Keratinocyte (primary cell): ENCODE results near the gene SLC7A14.

Experiments used
- CTCF ChIP-seq, 3 experiments: IDR thresholded peaks in 1 of 3; conservative IDR thresholded peaks in 1 of 3; optimal IDR thresholded peaks in 1 of 3; 2 replicates in 2 of 3; 3 replicates in 1 of 3; pipeline versions ENCODE3 to v1.5.1; 2011; ENCODE audit warnings: low read length in 3 of 3, mild to moderate bottlenecking in 3 of 3, moderate library complexity in 2 of 3, control low read depth in 1 of 3, inconsistent platforms in 1 of 3; ENCODE audit not compliant: insufficient read depth in 2 of 3; ENCODE audit errors: extremely low read depth in 1 of 3
- EZH2 ChIP-seq: IDR thresholded peaks from one replicate; pipeline ENCODE4 v1.6.1; 2012; ENCODE audit warnings: inconsistent platforms, mild to moderate bottlenecking, low read length, moderate library complexity

GRCh38 chr3:170594528-170594927 lies 8.7 kb upstream of the SLC7A14 start:
- TF ChIP-seq CTCF (optimal IDR thresholded peaks at IDR 0.05 in 1 of 3, IDR thresholded peaks at IDR 0.05 in 1 of 3, conservative IDR thresholded peaks at IDR 0.05 in 1 of 3; ENCODE audit: extremely low read depth in 1 of 3, insufficient read depth in 2 of 3, low read length in 3 of 3), result no peak
- TF ChIP-seq EZH2, result no peak
